SK-N-SH (cell line): ENCODE measurements around the gene SCRN1. TPM values are rescaled to one million over a fixed set of nuclear protein-coding genes. Genes with fewer than 3 reads are reported as not detected.
A peak's percentile ranks its signal among the peaks of the same experiment; 100 is the strongest.

Experiments used
- CTCF ChIA-PET: fragments of 300-600, 350-600 bp; formaldehyde crosslinking; extraction: SDS; loops from one replicate; lab custom pipeline; 2021; lab: Yijun Ruan, JAX
- POLR2A ChIA-PET: fragments of 350-600 bp; sonication (Branson Sonifier 250); formaldehyde crosslinking; extraction: SDS; loops from one replicate; lab custom pipeline; 2020; ENCODE audit warnings: antibody characterized with exemption, inconsistent platforms; lab: Yijun Ruan, JAX
- DNase-seq: peaks from one replicate; pipeline ENCODE4 v3.0.0; 2012
- H2AFZ ChIP-seq: fragments of 200-600 bp; sonication (generic); 2 replicates; pipeline ENCODE4 v1.8.1; 2016; ENCODE audit warnings: antibody characterized with exemption, mild to moderate bottlenecking, low read depth
- H3F3A ChIP-seq: fragments of 200-600 bp; sonication (generic); replicated peaks from 2 replicates; pipeline ENCODE3; 2016; ENCODE audit warnings: antibody characterized with exemption, mild to moderate bottlenecking; ENCODE audit not compliant: insufficient read depth
- H3K27ac ChIP-seq, 2 experiments: fragments of 200-500 bp in 1 of 2; fragments of 200-600 bp in 1 of 2; sonication (Bioruptor generic) in 1 of 2; sonication (generic), shearing (Covaris generic) in 1 of 2; 2 replicates each; pipeline versions ENCODE4 v1.5.1 to v1.6.1; 2014 to 2016; ENCODE audit warnings: low read depth in 2 of 2, inconsistent platforms in 1 of 2, low read length in 1 of 2, mild to moderate bottlenecking in 1 of 2, mixed read lengths in 1 of 2
- H3K27me3 ChIP-seq: fragments of 200-600 bp; sonication (generic), shearing (Covaris generic); 2 replicates; pipeline ENCODE4 v1.6.1; 2016; ENCODE audit warnings: mixed run types; ENCODE audit not compliant: insufficient read depth
- H3K36me3 ChIP-seq, 2 experiments: fragments of 200-500 bp in 1 of 2; fragments of 200-600 bp in 1 of 2; sonication (Bioruptor generic) in 1 of 2; sonication (generic) in 1 of 2; replicated peaks in 1 of 2; 2 replicates each; pipeline versions ENCODE3 to v1.5.1; 2014 to 2016; ENCODE audit warnings: low read length in 1 of 2, mild to moderate bottlenecking in 1 of 2; ENCODE audit not compliant: insufficient read depth in 2 of 2, control insufficient read depth in 1 of 2
- H3K4me1 ChIP-seq, 2 experiments: fragments of 200-500 bp in 1 of 2; fragments of 200-600 bp in 1 of 2; sonication (Bioruptor generic) in 1 of 2; sonication (generic), shearing (Covaris generic) in 1 of 2; 2 replicates each; pipeline versions ENCODE4 v1.5.1 to v1.6.1; 2014 to 2016; ENCODE audit warnings: low read depth in 1 of 2, low read length in 1 of 2, mixed run types in 1 of 2; ENCODE audit not compliant: insufficient read depth in 2 of 2, control insufficient read depth in 1 of 2
- H3K4me2 ChIP-seq: fragments of 200-600 bp; sonication (generic), shearing (Covaris generic); 2 replicates; pipeline ENCODE4 v1.6.1; 2017; ENCODE audit warnings: mixed run types
- H3K4me3 ChIP-seq, 2 experiments: fragments of 200-500 bp in 1 of 2; fragments of 200-600 bp in 1 of 2; sonication (Bioruptor generic) in 1 of 2; sonication (generic), shearing (Covaris generic) in 1 of 2; 2 replicates each; pipeline versions ENCODE4 v1.5.1 to v1.8.1; 2014 to 2016; ENCODE audit warnings: low read depth in 2 of 2, inconsistent platforms in 1 of 2, low read length in 1 of 2, mild to moderate bottlenecking in 1 of 2, mixed read lengths in 1 of 2, moderate library complexity in 1 of 2
- H3K79me2 ChIP-seq: fragments of 200-600 bp; sonication (generic); 2 replicates; pipeline ENCODE4 v1.8.1; 2017; ENCODE audit warnings: mild to moderate bottlenecking; ENCODE audit not compliant: insufficient read depth
- H3K9ac ChIP-seq: fragments of 200-600 bp; sonication (generic); 2 replicates; pipeline ENCODE4 v1.6.1; 2017; ENCODE audit warnings: mixed run types
- H3K9me2 ChIP-seq: fragments of 200-600 bp; sonication (generic); 2 replicates; pipeline ENCODE4 v1.6.1; 2017; ENCODE audit warnings: mixed run types
- H3K9me3 ChIP-seq: fragments of 200-600 bp; sonication (generic); 2 replicates; pipeline ENCODE4 v1.6.1; 2017; ENCODE audit warnings: mixed run types, mild to moderate bottlenecking, moderate library complexity
- H4K20me1 ChIP-seq: fragments of 200-600 bp; sonication (generic); 2 replicates; pipeline ENCODE4 v1.6.1; 2017; ENCODE audit warnings: mild to moderate bottlenecking, mixed run types; ENCODE audit not compliant: insufficient read depth
- CTCF ChIP-seq: fragments of 200-600 bp; sonication (generic); IDR thresholded peaks from 2 replicates; pipeline ENCODE4 v1.6.1; 2017; ENCODE audit warnings: antibody characterized with exemption, mild to moderate bottlenecking, moderate library complexity
- ELF1 ChIP-seq: IDR thresholded peaks from 2 replicates; pipeline ENCODE4 v1.4.0; 2012
- FOSL2 ChIP-seq: IDR thresholded peaks from 2 replicates; pipeline ENCODE4 v1.4.0; 2012; ENCODE audit warnings: low read depth, mild to moderate bottlenecking, moderate library complexity, borderline replicate concordance
- FOXJ3 ChIP-seq: sonication (generic); formaldehyde crosslinking; IDR thresholded peaks from 2 replicates; pipeline ENCODE4 v1.5.1; 2020; ENCODE audit warnings: mild to moderate bottlenecking, missing genetic modification reagents
- FOXM1 ChIP-seq: IDR thresholded peaks from 2 replicates; pipeline ENCODE4 v1.4.0; 2012; ENCODE audit warnings: low read depth, mild to moderate bottlenecking
- GATA2 ChIP-seq: sonication (generic); formaldehyde crosslinking; IDR thresholded peaks from 2 replicates; pipeline ENCODE4 v1.5.0; 2020; ENCODE audit warnings: mild to moderate bottlenecking, missing genetic modification reagents
- JUND ChIP-seq: IDR thresholded peaks from 2 replicates; pipeline ENCODE4 v1.4.0; 2012
- MXI1 ChIP-seq: IDR thresholded peaks from 2 replicates; pipeline ENCODE4 v1.6.1; 2012; ENCODE audit warnings: mild to moderate bottlenecking, low read depth, low read length, improper control_type of control experiment
- NFIC ChIP-seq: IDR thresholded peaks from 2 replicates; pipeline ENCODE4 v1.4.0; 2012; ENCODE audit warnings: borderline replicate concordance
- PBX3 ChIP-seq: IDR thresholded peaks from 2 replicates; pipeline ENCODE4; 2012
- RCOR1 ChIP-seq: fragments of 150-350 bp; IDR thresholded peaks from 2 replicates; pipeline ENCODE4 v1.6.1; 2017; ENCODE audit warnings: antibody characterized with exemption, low read length
- RXRA ChIP-seq: IDR thresholded peaks from 2 replicates; pipeline ENCODE4 v1.4.0; 2012; ENCODE audit warnings: low read depth, mild to moderate bottlenecking, borderline replicate concordance
- SIN3A ChIP-seq: IDR thresholded peaks from 2 replicates; pipeline ENCODE4 v1.6.1; 2012; ENCODE audit warnings: low read depth, mild to moderate bottlenecking, low read length, moderate library complexity, borderline replicate concordance
- SMC3 ChIP-seq: IDR thresholded peaks from 2 replicates; pipeline ENCODE4 v1.6.1; 2012; ENCODE audit warnings: low read depth, low read length, improper control_type of control experiment
- YY1 ChIP-seq: IDR thresholded peaks from 2 replicates; pipeline ENCODE4 v1.4.0; 2012; ENCODE audit warnings: low read depth, mild to moderate bottlenecking
- WGBS: methylation state at CpG from one replicate; pipeline ENCODE4 v1.1.6; 2017; ENCODE audit warnings: low lambda C conversion rate; 5-methylcytosine and 5-hydroxymethylcytosine counted together
- polyA plus RNA-seq, 3 experiments: library from polyadenylated mRNA; depleted of rRNA; stranded (reverse); fragments of >200 nt; gene quantifications; 2 replicates each; pipeline ENCODE4 v1.2.3, GENCODE V29; 2012
- TF ChIP-seq, protein P1 (sequence below): IDR thresholded peaks from 2 replicates; pipeline ENCODE4 v1.4.0; 2012; ENCODE audit warnings: low read depth
- TF ChIP-seq, protein P2 (sequence below): IDR thresholded peaks from 2 replicates; pipeline ENCODE4 v1.4.0; 2012; ENCODE audit warnings: low read depth, borderline replicate concordance

SCRN1 gene
- polyA plus RNA-seq, 1 of the 3 experiments (the other 2 are of a cell fraction), result 64.3 TPM

- Histone ChIP-seq H3K27me3 (no peaks in the 10 kb centered on the region), H4K20me1 (peaks cover 25% of the 10 kb centered on the region), H3K9me3 (no peaks in the 10 kb centered on the region), H3K27ac (peak overlapping the region; percentile 79 to 96), H3K9ac (peak overlapping the region; percentile 60), H3K4me3 (peak overlapping the region; percentile 75 to 99), H3K4me2 (peak overlapping the region; percentile 86), H3K36me3 (peaks cover 0 to 5% of the 10 kb centered on the region in 2 experiments), H3K79me2 (peaks cover 77% of the 10 kb centered on the region), H3K9me2 (no peaks in the 10 kb centered on the region), H3K4me1 (peaks cover 10 to 39% of the 10 kb centered on the region in 2 experiments), H2AFZ (peak overlapping the region; percentile 92), H3F3A (peaks cover 5% of the 10 kb centered on the region)
- no peak for TF ChIP-seq CTCF
- TF ChIP-seq GATA2, result no peak
- TF ChIP-seq NFIC, result no peak
- TF ChIP-seq PBX3, result peak; percentile 40
- TF ChIP-seq SIN3A, result 0 out of 2 replicates have a peak, but pooled peaks have one; percentile 2
- TF ChIP-seq RCOR1, result 0 out of 2 replicates have a peak, but pooled peaks have one; percentile 2
- TF ChIP-seq, protein P1, sequence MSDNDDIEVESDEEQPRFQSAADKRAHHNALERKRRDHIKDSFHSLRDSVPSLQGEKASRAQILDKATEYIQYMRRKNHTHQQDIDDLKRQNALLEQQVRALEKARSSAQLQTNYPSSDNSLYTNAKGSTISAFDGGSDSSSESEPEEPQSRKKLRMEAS, result no peak
- TF ChIP-seq RXRA, result no peak
- TF ChIP-seq ELF1, result no peak
- peak; percentile 29 for DNase-seq
- POLR2A ChIA-PET, result interaction anchor here (1.0 kb wide), 1 partner anchor 28 kb away, joined by 3 read pairs; no protein-coding TSS in a partner anchor
- under 1% methylated on average over 10 of the region's 10 CpGs for WGBS
- CTCF ChIA-PET, result interaction anchor here (1.1 to 11.9 kb wide), 4 partner anchors 35 to 105 kb away, joined by 3 to 85 read pairs (median 8); no protein-coding TSS in a partner anchor
These were observed 37.5 kb upstream of the SCRN1 start for GRCh38 chr7:30027065-30027456.

DNA sequence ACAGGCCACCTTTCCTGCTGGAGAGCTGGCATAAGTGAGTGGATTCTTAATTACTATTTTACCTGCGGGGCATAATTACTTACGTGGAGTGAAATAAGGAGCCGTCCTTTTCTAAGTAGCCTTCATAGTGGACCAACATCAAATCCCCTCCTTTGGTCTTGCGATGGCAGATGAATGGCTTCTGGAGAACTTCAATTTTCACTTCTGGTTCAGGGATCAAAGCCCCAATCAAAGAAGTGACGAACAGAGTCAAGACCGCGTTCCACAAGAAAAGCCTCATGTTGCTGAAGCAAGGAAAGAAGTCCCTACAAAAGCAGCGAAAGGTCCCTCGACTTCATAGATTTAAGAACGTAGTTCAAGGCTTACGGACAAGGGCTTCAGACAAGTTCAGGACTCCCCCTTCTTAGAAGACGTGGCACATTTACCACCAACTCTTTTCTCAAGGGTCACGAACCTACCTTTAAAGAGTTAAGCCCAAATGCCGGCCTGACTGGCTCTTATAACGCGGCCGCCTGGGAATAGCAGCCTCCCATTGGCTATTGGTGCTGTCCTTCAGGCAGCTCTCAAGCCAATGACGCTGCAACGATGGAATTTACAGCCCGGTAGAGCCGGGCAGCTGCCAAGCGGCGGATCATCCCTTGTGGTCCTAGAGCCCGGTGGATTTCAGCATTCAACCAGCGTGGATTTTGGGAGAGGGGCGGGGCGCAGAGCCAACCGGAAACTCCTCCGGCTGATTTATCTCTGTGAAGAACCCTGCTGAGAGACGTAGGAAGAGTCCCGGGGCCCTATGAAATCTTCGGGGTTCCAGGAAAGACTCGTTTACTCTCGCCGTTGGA lies 36.8 kb upstream of the SCRN1 start, which contains the start of gene FKBP14:
TSS of gene FKBP14 (minus strand) at position 474 of the 836 bp plus-strand sequence. CDS start at position 280, 194 bp downstream.
- Histone ChIP-seq H3K4me3 (peak within 1 kb of the TSS; percentile 75 to 99), H3K9me2 (no peaks in the 10 kb centered on the region), H3K4me1 (peaks cover 8 to 34% of the 10 kb centered on the region in 2 experiments), H4K20me1 (peaks cover 20% of the 10 kb centered on the region), H3F3A (peaks cover 5% of the 10 kb centered on the region), H3K9ac (peak within 1 kb of the TSS; percentile 74), H2AFZ (peak within 1 kb of the TSS; percentile 92), H3K4me2 (peak within 1 kb of the TSS; percentile 86), H3K9me3 (no peaks in the 10 kb centered on the region), H3K36me3 (peaks cover 0 to 6% of the 10 kb centered on the region in 2 experiments), H3K79me2 (peaks cover 75% of the 10 kb centered on the region), H3K27me3 (no peaks in the 10 kb centered on the region), H3K27ac (peak within 1 kb of the TSS; percentile 79 to 96)
- DNase-seq, result peak; percentile 95
- ChIA-PET CTCF (interaction anchor here (0.8 to 11.9 kb wide), 4 partner anchors 14 to 105 kb away, joined by 4 to 85 read pairs (median 8); no protein-coding TSS in a partner anchor), POLR2A (interaction anchor here (0.5 to 1.0 kb wide), 2 partner anchors 27 to 77 kb away, joined by 3 read pairs; no protein-coding TSS in a partner anchor)
- WGBS, result 1% methylated on average over 35 of the region's 35 CpGs
- TF ChIP-seq SMC3 (no peak), FOSL2 (peak; percentile 24; the same call in 1 of the 2 replicates), MXI1 (peak; percentile 92), YY1 (0 out of 2 replicates have a peak, but pooled peaks have one; percentile 36), SIN3A (peak; percentile 78; the same call in 1 of the 2 replicates), JUND (peak; percentile 36; the same call in 1 of the 2 replicates), FOXM1 (no peak), FOXJ3 (CRISPR knock-in tag) (no peak; the same call in 1 of the 2 replicates), PBX3 (peak; percentile 100), RXRA (peak; percentile 67; the same call in 1 of the 2 replicates)
- TF ChIP-seq, protein P2, sequence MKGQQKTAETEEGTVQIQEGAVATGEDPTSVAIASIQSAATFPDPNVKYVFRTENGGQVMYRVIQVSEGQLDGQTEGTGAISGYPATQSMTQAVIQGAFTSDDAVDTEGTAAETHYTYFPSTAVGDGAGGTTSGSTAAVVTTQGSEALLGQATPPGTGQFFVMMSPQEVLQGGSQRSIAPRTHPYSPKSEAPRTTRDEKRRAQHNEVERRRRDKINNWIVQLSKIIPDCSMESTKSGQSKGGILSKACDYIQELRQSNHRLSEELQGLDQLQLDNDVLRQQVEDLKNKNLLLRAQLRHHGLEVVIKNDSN, result 0 out of 2 replicates have a peak, but pooled peaks have one; percentile 52
